ENCODE measurements around the gene FBN3. TPM values are rescaled to one million over a fixed set of nuclear protein-coding genes. Genes with fewer than 3 reads are reported as not detected.
"Not testable (repeated sequence)": the region's sequence is repeated elsewhere in the genome, so short reads cannot be mapped to it uniquely, and the experiment has no call there.

Gene FBN3
- total RNA-seq, 2 donors from 2014 or later, result not detected

DNA sequence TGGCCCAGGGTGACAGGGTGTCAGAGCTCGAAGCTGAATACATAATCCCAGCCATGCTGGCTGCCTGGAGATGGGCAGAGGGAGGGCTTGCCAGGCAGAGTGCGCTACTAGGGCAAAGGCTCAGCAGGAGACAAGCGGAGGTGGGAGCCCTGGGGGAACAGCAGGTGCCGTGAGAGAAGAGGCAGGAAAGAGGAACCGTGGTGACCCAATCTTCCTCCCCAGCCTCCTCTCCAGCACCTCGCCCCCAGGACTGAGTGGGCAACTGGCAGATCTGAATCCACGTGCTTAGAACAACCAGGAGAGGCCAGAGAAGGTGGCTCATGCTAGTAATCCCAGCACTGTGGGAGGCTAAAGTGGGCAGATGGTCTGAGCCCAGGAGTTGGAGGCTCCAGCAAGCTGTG lies 107.9 kb downstream of the FBN3 start:
- intact Hi-C loops (cut with DNase I, micrococcal nuclease), result no loop called here
- ATAC-seq (no peak), DNase-seq (no peak)

DNA sequence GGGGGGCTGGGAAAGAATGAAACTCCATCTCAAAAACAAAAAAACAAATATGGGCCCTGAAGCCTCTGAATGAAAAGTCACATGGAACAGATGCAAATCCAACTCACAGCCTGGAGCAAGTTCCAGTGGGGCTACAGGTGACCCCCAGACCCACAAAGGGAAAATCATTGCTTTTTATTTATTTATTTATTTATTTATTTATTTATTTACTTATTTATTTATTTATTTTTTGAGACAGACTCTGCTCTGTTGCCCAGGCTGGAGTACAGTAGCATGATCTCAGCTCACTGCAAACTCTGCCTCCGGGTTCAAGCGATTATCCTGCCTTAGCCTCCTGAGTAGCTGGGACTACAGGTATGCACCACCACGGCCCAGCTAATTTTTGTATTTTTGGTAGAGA lies 110.2 kb downstream of the FBN3 start:
- intact Hi-C loops (cut with DNase I, micrococcal nuclease), result no loop called here
- no peak for DNase-seq
- ATAC-seq, result no peak

DNA sequence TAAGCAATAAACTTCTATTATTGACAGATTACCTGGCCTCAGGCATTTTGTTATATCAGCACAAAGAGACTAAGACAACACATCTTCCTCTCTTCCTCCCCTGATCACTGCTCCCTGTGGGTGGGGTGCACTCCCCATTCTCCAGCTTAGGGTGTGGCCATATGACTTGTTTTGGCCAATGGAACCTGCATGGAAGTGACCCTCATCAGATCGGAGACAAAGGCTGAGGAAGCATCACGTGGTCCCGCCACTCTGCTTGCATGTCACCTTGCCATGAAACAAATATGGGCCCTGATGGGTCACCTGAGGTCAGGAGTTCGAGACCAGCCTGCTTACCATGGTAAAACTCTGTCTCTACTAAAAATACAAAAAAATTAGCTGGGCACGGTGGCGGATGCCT lies 110.6 kb downstream of the FBN3 start:
- intact Hi-C loops (cut with DNase I, micrococcal nuclease), result no loop called here
- ATAC-seq, result no peak

DNA sequence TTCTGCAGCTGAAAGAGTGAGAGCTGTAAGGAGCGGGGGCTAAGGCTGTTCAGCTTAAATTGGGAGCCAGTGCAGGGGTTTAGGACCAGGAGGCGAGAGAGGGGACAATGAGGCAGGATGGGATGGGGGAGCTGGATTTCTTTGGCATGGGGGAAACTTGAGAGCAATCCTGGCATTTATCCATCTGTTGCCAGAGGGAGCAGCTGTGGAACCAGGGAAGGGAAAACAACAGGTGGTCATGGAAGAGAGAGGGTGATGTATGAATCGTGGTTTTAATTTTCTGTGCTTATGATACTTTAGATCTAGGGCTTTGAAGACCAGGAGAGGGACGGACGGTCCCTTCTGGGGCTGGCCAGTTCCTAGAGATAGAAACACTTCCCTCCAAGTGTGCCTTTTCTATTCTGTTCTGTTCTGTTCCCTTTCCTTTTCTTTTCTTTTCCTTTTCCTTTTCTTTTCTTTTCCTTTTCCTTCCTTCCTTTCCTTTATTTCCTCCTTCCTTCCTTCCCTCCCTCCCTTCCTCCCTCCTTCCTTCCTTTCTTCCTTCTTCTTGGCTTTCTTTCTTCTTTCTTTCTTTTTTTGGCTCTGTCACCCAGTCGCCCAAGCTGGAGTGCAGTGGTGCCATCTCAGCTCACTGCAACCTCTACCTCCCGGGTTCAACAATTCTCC lies 112.8 kb downstream of the FBN3 start:
- ATAC-seq (no peak), DNase-seq (no peak)
- intact Hi-C loops (cut with DNase I, micrococcal nuclease), result no loop called here

More for the DNA sequence above, 110.6 kb downstream of the FBN3 start:
- no peak for DNase-seq

DNA sequence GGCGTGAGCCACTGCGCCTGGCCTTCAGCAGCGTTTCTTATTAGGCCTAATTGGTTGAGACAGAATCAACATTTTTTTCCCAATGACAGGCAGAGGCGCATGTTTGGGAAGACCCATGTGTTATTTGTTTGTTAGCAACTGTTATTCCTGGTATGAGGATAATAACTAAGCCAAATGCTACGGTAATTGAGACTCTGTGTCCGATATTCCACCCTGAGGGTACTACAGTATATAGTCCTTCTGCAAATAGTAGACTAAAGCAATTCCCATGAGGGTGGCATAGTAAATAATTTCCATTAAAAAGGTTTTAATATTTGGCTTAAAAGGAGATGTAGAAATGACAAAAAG lies 115.2 kb downstream of the FBN3 start:
- ATAC-seq, result no peak
- no peak for DNase-seq
- intact Hi-C loops (cut with DNase I, micrococcal nuclease), result no loop called here

DNA sequence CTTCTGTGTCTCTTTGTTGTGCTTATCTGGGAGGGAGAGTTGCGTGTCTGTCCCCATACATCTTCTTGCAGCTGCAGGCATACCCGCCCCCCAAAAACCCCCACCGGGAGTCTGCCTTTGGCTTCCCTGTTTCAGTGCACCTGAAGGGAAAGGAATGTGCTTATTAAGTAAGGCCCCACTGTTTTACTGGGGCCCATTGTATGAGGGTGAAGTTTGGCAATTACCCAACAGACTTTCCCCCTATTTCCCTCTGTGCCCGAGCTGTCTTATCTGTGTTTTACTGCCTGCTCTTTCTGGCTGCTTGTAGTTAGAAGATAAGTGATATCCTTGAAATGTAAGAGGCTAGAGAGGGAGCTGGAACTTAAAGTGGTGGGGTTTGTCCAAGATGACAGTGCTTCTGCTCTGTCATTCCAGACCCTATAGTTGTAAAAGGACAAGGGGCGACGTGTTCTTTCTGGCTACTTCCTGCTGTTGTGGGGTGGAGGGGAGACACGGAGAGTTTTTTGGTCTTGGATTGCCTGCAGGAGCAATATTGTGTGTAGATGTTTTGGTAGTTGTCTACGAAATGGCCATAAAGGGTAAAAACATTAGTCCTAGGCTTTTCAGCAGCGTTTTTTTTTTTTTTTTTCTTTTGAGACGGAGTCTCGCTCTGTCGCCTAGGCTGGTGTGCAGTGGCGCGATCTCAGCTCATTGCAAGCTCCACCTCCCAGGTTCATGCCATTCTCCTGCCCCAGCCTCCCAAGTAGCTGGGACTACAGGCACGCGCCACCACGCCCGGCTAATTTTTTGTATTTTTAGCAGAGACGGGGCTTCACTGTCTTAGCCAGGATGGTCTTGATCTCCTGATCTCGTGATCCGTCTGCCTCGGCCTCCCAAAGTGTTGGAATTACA lies 115.9 kb downstream of the FBN3 start:
- ATAC-seq; DNase-seq; intact Hi-C loops (cut with DNase I, micrococcal nuclease): not testable (repeated sequence)

DNA sequence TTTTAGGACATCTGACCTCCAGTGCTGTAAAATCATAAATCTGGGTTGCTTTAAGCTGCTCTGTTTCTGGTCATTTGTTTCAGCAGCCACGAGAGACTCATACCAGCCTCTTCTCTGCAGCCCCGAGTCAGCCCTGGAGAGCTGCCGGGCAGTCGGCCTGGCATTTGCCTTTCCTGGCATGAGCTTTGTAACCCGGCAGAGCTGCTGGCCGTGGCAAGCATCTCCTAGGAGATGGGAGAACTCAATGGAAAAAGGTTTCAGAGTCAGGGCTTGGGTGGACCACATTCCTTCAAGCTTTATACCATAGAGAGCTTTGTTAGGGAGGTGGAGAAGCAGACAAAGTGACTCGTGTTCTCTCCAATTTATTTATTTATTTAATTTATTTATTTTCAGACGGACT lies 118.4 kb downstream of the FBN3 start:
- no peak for DNase-seq
- ATAC-seq, result no peak
- intact Hi-C loops (cut with DNase I, micrococcal nuclease), result no loop called here

DNA sequence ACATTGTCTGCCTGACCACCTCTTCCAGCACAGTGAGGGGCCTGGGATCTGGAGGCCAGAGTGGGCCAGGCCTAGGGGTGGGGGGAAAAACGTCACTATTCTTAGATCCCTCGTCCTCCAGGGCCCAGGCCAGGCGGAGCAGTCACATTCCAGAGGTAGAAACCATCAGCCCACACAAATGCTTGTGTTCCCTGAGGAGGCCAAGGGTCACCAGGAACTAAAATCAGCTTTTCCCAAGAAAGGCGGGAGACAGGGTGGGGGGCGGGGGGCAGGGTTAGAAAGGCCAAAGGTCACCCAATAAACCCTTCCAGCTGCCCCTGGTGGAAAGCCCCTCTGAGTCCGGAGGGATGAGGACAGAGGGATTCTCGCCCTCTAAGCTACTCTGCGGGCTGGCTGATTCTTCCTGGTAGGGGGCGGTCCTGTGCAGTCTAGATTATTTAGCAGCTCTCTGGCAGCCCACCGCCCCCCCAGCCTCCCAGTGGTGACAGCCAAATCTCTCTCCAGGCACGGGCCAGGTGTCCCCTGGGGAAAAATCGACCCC lies 120.4 kb downstream of the FBN3 start:
- DNase-seq, result no peak
- intact Hi-C loops (cut with DNase I, micrococcal nuclease), result no loop called here
- no peak for ATAC-seq

DNA sequence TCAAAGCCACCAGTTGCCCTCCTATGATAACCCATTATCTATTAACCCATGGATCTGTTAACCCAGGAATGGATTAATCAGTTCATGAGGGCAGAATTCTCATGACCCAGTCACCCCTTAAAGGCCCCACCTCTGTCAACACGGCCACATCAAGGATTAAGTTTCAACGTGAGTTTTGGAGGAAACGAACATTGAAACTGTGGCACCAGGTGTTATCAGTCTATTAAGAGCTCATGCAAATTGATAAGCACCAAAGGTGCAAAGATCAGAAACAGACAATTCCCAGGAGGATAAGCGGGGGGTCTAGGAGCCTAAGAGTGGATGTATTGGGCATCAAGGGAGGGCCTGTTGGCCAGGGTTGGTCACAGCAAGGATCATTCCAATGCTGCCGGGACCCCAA lies 124.1 kb downstream of the FBN3 start:
- no peak for DNase-seq
- intact Hi-C loops (cut with DNase I, micrococcal nuclease), result no loop called here
- ATAC-seq, result no peak

DNA sequence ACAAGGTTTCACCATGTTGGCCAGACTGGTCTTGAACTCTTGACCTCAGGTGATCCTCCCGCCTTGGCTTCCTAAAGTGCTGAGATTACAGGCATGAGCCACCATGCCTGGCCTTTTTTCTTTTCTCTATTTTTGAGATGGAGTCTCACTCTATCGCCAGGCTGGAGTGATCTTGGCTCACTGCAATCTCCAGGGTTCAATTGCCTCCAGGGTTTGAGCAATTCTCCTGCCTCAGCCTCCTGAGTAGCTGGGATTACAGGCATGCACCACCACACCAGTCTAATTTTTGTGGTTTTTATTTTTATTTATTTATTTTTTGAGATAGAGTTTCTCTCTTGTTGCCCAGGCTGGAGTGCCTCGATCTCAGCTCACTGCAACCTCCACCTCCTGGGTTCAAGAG lies 125.1 kb downstream of the FBN3 start:
- DNase-seq; intact Hi-C loops (cut with DNase I, micrococcal nuclease); ATAC-seq: not testable (repeated sequence)

DNA sequence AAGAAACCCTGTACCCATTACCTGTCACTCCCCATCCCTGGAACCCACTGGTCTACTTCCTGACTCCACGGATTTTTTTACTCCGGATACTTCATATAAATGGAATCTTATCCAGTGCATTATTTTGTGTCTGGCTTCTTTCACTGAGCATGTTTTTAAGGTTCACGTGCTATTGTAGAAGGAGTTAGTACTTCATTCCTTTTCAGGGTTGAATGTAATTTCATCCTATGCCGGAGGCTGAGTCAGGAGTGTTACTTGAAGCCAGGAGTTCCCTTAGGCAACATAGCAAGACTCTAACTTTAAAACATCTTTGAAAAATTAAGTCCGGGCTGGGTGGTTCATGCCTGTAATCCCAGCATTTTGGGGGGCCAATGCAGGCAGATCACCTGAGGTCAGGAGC lies 126.0 kb downstream of the FBN3 start:
- intact Hi-C loops (cut with DNase I, micrococcal nuclease), result no loop called here
- DNase-seq (no peak), ATAC-seq (no peak)

DNA sequence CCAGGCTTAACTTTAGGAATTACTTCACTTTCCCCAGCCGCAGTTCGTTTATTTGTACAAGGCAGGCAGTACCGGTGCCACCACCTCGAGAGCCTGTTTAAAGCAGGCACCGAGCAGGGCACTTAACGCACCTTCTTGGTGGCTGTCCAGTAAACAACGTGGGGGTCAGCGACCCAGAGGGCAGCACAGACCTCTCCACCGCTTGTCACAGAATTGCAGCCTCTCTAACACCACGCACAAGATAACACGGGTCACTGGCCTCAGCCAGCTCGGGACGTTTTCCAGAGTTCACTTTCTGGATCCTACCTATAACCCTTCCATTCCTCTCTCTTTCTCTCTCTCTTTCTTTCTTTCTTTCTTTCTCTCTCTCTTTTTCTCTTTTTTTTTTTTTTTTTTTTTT lies 127.1 kb downstream of the FBN3 start:
- intact Hi-C loops (cut with DNase I, micrococcal nuclease), result no loop called here
- DNase-seq, result no peak
- ATAC-seq, result no peak

DNA sequence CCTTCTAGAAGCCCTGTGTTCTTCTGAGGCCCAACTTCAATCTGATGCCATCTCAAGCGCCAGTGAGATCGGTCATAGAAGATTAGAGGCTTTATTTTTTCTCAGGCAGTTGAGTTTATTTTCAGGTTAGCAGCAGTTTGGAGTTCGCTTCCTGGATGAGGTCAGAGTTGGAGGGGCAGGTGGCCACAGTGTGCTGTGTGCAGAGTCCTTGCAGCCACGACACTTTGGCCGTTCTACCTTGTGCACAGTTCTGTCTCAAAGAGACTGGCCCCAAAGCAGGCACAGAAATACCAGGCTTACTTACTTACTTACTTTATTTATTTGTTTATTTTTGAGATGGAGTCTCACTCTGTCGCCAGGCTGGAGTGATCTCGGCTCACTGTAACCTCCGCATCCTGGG lies 128.0 kb downstream of the FBN3 start:
- DNase-seq (no peak), ATAC-seq (no peak)
- intact Hi-C loops (cut with DNase I, micrococcal nuclease), result no loop called here

DNA sequence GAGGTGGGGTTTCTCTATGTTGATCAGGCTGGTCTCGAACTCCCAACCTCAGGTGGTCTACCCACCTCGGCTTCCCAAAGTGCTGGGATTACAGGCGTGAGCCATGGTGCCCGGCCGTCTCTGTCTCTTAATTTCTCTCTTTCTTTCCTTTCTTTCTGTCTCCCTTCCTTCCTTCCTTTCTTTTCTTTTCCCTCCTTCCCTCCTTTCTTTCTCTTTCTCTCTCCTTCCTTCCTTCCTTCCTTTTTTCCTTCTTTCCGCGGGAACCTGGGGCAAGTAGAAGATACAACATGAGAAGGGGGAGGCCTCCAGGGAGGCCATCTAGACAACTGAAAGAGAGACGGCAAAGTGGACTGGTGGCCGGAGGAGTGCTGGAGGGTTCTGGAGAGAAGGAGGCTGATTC lies 128.7 kb downstream of the FBN3 start:
- ATAC-seq (no peak), DNase-seq (no peak)
- intact Hi-C loops (cut with DNase I, micrococcal nuclease), result no loop called here

DNA sequence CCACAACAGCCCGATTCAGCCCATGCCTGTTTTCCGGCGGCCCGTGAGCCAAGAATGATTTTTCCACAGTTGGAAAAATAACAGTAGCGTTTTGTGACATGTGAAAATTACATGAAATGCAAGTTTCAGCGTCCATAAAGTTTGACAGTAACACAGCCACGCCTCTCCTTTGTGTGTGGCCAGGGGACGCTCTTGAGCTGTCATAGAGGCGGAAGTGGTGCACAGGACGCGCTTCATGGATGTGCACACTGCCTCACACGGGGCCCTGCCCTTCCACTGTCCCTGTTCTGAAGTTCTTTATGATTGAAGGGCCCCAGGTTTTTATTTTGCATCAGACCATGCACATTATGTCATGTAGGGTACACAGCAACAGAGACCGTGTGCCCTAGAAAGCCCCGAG lies 131.6 kb downstream of the FBN3 start:
- DNase-seq (peak; percentile 34 to 70), ATAC-seq (peak; percentile 100)
- intact Hi-C loops (cut with DNase I, micrococcal nuclease), result no loop called here

Other genes starting within 250 kb of the FBN3 start
- 10 to 100 TPM; 27.0 to 29.2 TPM for gene MAP2K7, start 245.7 kb downstream of the FBN3 start, total RNA-seq
- under 1 TPM in 1 of 2 donors, not detected in 1; 0.53 TPM for gene TGFBR3L, start 234.8 kb downstream of the FBN3 start, total RNA-seq
- 10 to 100 TPM; 10.6 to 17.7 TPM for gene SNAPC2, start 229.3 kb downstream of the FBN3 start, total RNA-seq
- gene CTXN1, start 223.5 kb downstream of the FBN3 start, total RNA-seq, result 1 to 10 TPM in 1 of 2 donors, under 1 TPM in 1; 0.61 to 5.1 TPM
- gene TIMM44, start 205.9 kb downstream of the FBN3 start, total RNA-seq, result 10 to 100 TPM; 54.1 to 69.1 TPM
- 10 to 100 TPM; 49.2 to 61.4 TPM for gene ELAVL1, start 144.0 kb downstream of the FBN3 start, total RNA-seq
- gene CCL25, start 96.8 kb downstream of the FBN3 start, total RNA-seq, result not detected
- gene CERS4, start 59.8 kb upstream of the FBN3 start, total RNA-seq, result 1 to 10 TPM; 3.8 to 7.3 TPM
- 10 to 100 TPM; 46.0 to 46.2 TPM for gene CD320, start 158.8 kb upstream of the FBN3 start, total RNA-seq
- 10 to 100 TPM; 49.3 to 59.6 TPM for gene NDUFA7, start 171.8 kb upstream of the FBN3 start, total RNA-seq
- gene RPS28, start 171.9 kb upstream of the FBN3 start, total RNA-seq, result 1,000 to 10,000 TPM; 1,489 to 1,517 TPM
- 1 to 10 TPM; 2.4 to 2.6 TPM for gene KANK3, start 193.7 kb upstream of the FBN3 start, total RNA-seq
- 1 to 10 TPM; 3.2 TPM for gene ANGPTL4, start 214.6 kb upstream of the FBN3 start, total RNA-seq
- 100 to 1,000 TPM; 112 to 135 TPM for gene RAB11B, start 240.8 kb upstream of the FBN3 start, total RNA-seq

All from left colon (tissue), 2 donors.